Stimulated activated effector memory CD8-positive, alpha-beta T cell treated with anti-CD3 and anti-CD28 coated beads, Interleukin-12 subunit alpha, Interleukin-12 subunit beta, amount 100 ng/mL, for 72 hours (primary cell): Measurements from ENCODE around the gene CDHR3.

Experiments used
- ATAC-seq: fragments of 150-1000 bp; cut with Tn5 transposase; 2 replicates; pipeline ENCODE4 v1.10.0; 2021
- DNase-seq, 2 donors: peaks; one replicate each; pipeline ENCODE4 v3.0.0; 2021 to 2022; ENCODE audit warnings: low spot score in 2 of 2
- H3K27ac Mint-ChIP-seq: one replicate; pipeline ENCODE4 v1.8.0; 2022; ENCODE audit warnings: mild to moderate bottlenecking, mixed read lengths
- H3K36me3 Mint-ChIP-seq: one replicate; pipeline ENCODE4 v1.8.0; 2022; ENCODE audit warnings: mild to moderate bottlenecking, mixed read lengths
- H3K4me1 Mint-ChIP-seq: one replicate; pipeline ENCODE4 v1.8.0; 2022; ENCODE audit warnings: mixed read lengths
- H3K4me3 Mint-ChIP-seq: one replicate; pipeline ENCODE4 v1.8.0; 2022; ENCODE audit warnings: mild to moderate bottlenecking, mixed read lengths
- H3K9me3 Mint-ChIP-seq: one replicate; pipeline ENCODE4 v1.8.0; 2022; ENCODE audit warnings: mixed read lengths

CDHR3 gene, protein sequence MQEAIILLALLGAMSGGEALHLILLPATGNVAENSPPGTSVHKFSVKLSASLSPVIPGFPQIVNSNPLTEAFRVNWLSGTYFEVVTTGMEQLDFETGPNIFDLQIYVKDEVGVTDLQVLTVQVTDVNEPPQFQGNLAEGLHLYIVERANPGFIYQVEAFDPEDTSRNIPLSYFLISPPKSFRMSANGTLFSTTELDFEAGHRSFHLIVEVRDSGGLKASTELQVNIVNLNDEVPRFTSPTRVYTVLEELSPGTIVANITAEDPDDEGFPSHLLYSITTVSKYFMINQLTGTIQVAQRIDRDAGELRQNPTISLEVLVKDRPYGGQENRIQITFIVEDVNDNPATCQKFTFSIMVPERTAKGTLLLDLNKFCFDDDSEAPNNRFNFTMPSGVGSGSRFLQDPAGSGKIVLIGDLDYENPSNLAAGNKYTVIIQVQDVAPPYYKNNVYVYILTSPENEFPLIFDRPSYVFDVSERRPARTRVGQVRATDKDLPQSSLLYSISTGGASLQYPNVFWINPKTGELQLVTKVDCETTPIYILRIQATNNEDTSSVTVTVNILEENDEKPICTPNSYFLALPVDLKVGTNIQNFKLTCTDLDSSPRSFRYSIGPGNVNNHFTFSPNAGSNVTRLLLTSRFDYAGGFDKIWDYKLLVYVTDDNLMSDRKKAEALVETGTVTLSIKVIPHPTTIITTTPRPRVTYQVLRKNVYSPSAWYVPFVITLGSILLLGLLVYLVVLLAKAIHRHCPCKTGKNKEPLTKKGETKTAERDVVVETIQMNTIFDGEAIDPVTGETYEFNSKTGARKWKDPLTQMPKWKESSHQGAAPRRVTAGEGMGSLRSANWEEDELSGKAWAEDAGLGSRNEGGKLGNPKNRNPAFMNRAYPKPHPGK

DNA sequence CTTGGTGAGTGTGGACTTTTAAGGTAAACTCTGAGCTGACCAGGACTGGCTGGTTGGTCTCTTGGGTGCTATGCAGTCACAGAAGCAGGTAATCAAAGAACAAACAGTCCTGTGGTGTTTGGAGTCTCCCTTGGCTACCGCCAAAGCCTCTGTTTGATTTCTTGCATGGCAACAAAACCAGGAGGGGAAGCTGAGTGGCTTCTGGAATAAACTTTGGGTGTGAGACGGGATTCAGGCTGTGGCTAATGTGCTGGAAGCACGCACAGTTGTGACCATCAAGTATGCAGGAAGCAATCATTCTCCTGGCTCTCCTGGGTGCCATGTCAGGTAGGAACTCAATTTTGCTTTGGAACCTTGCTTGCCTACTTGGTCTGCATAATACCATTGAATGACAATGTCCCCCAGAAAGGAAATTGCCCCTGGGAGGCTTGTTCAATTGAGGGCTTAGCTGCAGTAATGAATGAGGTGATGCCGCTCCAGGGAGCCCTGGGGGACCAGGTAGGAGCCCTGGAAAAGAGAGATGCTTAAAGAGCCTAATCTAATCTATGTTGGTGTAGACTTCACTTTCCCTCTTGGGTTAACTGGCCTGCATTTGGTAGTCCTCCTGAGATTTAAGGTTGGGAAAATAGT is at the start of gene CDHR3:
Gene CDHR3 (plus strand): TSS at position 227 of the 630 bp plus-strand sequence. CDS start 55 bp downstream, at position 282.
- Mint-ChIP-seq H3K4me3 (no peak within 1 kb of the TSS), H3K27ac (no peak within 1 kb of the TSS), H3K9me3 (no peaks in the 10 kb centered on the region), H3K4me1 (no peaks in the 10 kb centered on the region), H3K36me3 (no peaks in the 10 kb centered on the region)
- no peak for DNase-seq
- ATAC-seq, result no peak

- Mint-ChIP-seq H3K4me1 (no peaks in the 10 kb centered on the region), H3K27ac (no peak overlapping the region), H3K36me3 (no peaks in the 10 kb centered on the region), H3K4me3 (no peak overlapping the region), H3K9me3 (peaks cover 4% of the 10 kb centered on the region)
- ATAC-seq (no peak), DNase-seq (no peak)
These were observed 49.1 kb upstream of the CDHR3 start for GRCh38 chr7:105913947-105914346.

- DNase-seq (no peak), ATAC-seq (no peak)
- H3K4me3 Mint-ChIP-seq, result no peak overlapping the region
- H3K27ac Mint-ChIP-seq, result no peak overlapping the region
- no peaks in the 10 kb centered on the region for H3K4me1 Mint-ChIP-seq
- no peaks in the 10 kb centered on the region for H3K9me3 Mint-ChIP-seq
- H3K36me3 Mint-ChIP-seq, result no peaks in the 10 kb centered on the region
These were observed 46.5 kb upstream of the CDHR3 start for GRCh38 chr7:105916603-105917002.

- ATAC-seq (no peak), DNase-seq (no peak)
- Mint-ChIP-seq H3K27ac (no peak overlapping the region), H3K4me3 (no peak overlapping the region), H3K36me3 (no peaks in the 10 kb centered on the region), H3K9me3 (no peaks in the 10 kb centered on the region), H3K4me1 (no peaks in the 10 kb centered on the region)
These were observed 45.4 kb upstream of the CDHR3 start for GRCh38 chr7:105917659-105918058.

GRCh38 chr7:105920766-105921165 is 42.3 kb upstream of the CDHR3 start:
- Mint-ChIP-seq H3K4me1 (peaks cover 8% of the 10 kb centered on the region), H3K9me3 (no peaks in the 10 kb centered on the region), H3K4me3 (no peak overlapping the region), H3K27ac (no peak overlapping the region), H3K36me3 (no peaks in the 10 kb centered on the region)
- no peak for DNase-seq
- no peak for ATAC-seq

DNA sequence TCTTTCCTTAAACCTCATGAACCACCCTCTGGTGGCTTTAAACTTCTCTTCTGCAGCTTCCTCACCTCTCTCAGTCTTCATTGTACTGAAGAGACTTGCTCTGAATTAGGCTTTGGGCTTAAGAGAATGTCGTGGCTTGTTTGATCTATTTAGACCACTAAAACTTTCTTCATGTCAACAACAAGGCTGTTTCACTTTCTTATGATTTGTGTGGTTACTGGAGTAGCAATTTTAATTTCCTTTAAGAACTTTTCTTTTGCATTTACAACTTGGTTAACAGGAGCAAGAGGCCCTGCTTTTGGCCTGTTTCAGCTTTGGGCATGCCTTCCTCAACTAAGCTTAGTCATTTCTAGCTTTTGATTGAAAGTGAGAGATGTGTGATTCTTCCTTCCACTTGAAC is 38.1 kb upstream of the CDHR3 start:
- Mint-ChIP-seq H3K36me3 (no peaks in the 10 kb centered on the region), H3K4me3 (no peak overlapping the region), H3K9me3 (no peaks in the 10 kb centered on the region), H3K4me1 (peaks cover 8% of the 10 kb centered on the region), H3K27ac (no peak overlapping the region)
- DNase-seq (no peak), ATAC-seq (peak; percentile 86)

GRCh38 chr7:105926131-105926530 is 36.9 kb upstream of the CDHR3 start:
- Mint-ChIP-seq H3K4me3 (no peak overlapping the region), H3K9me3 (no peaks in the 10 kb centered on the region), H3K4me1 (peaks cover 8% of the 10 kb centered on the region), H3K27ac (no peak overlapping the region), H3K36me3 (no peaks in the 10 kb centered on the region)
- ATAC-seq (no peak), DNase-seq (no peak)

- Mint-ChIP-seq H3K9me3 (no peaks in the 10 kb centered on the region), H3K36me3 (no peaks in the 10 kb centered on the region), H3K27ac (no peak overlapping the region), H3K4me1 (no peaks in the 10 kb centered on the region), H3K4me3 (no peak overlapping the region)
- ATAC-seq (no peak), DNase-seq (no peak)
These were observed 31.9 kb upstream of the CDHR3 start for GRCh38 chr7:105931179-105931578.

DNA sequence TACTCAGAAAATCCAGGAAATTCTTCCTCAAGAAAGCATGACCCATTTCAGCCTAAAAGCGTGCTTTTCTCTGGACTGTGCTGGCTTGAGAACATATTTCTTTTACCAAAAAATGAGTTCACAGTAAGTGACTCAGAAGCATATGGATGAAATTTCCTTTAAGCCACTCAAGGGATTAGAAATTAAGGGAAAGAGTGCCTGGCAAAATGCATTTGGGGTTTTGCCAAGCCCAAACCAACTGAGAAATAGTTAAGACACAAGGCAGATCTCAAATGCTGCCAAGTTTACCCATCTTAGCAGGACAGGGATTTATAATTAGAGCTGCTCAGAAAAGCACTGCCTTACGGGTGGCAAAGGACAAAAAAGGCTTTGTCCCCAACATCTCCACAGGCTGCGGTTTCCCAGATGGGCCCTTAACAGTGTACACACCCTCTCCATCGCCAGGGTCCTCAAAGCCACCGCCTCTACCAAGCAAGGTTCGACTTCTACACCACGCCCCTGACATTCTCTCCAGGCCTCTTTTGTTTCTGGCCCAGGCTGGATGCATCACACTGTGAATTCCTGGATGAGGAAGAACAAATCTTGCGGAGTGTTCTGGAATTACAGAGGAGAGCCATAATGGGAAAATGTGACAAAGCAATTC is 30.1 kb upstream of the CDHR3 start:
- Mint-ChIP-seq H3K4me3 (no peak overlapping the region), H3K27ac (no peak overlapping the region), H3K4me1 (no peaks in the 10 kb centered on the region), H3K9me3 (no peaks in the 10 kb centered on the region), H3K36me3 (no peaks in the 10 kb centered on the region)
- no peak for ATAC-seq
- DNase-seq, result no peak

DNA sequence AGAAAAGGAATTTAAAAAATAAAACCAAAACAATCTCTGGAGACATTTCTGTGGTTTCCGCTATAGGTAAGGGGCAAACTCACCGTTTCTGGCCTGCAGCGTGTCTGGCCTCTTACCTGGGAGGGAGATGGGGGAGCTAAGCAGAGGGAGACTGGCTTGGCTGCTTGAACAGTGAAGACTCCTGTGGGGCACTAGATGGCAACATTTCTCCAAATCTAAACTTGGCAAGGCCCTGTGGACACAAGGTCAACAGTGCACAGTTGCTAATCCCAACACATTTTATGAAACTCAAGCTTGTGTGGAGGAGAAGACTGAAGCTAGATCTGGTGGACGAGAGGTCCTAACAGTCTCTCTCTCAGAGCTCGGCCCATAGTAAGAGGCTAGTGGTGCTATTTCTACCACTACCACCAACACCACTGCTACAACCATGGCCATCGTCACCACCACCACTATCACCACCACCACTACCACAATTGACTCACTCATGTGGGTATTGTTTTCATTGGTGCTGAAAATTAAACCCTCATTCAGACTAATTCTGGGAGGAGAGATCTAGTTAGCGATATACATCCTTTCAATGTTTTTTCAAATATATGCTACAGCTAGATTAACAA is 28.4 kb upstream of the CDHR3 start:
- DNase-seq (no peak), ATAC-seq (peak; percentile 37)
- H3K4me3 Mint-ChIP-seq, result no peak overlapping the region

DNA sequence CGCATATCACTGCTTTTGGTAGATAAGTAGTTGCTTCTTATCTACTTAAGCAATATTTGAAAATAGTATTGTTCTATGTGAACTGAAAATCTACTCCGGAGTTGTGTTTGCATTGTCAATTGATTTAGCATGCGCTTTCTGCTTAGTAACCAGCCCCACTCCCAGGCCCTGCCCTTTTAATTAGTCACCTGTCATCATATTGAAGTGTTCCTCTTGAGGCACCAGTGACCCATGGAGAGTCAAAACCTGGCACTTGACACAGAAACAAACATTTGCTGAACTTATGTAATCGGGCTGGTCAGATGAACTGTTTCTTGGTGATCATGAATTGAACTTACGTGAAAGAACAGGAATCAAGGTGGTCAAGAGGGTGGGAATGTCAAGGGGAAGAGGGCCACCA is 27.8 kb upstream of the CDHR3 start:
- no peak for ATAC-seq
- H3K4me1 Mint-ChIP-seq, result no peaks in the 10 kb centered on the region
- no peak for DNase-seq
- no peaks in the 10 kb centered on the region for H3K9me3 Mint-ChIP-seq
- no peaks in the 10 kb centered on the region for H3K36me3 Mint-ChIP-seq
- H3K27ac Mint-ChIP-seq, result no peak overlapping the region
- no peak overlapping the region for H3K4me3 Mint-ChIP-seq

More for the DNA sequence above, 28.4 kb upstream of the CDHR3 start:
- Mint-ChIP-seq H3K9me3 (no peaks in the 10 kb centered on the region), H3K4me1 (no peaks in the 10 kb centered on the region), H3K36me3 (no peaks in the 10 kb centered on the region), H3K27ac (no peak overlapping the region)

DNA sequence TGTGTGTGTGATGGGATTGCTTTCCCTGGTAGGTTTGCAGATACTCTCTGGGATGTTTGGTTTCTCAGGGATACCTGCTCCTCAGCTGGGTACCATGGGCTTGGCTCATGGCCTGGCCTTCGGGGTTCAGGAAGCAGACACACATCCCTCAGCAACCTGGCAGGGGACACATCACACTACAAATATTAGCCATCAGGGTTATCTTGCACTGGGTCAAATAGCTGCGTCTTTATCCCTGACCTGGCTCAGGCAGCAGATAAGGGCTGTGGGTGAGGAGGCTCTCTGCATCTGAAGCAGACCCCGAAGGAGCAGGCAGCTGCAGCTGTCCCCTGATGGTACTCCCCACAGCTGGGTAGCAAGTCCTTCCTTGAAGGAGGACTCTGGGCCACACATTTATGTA is 25.7 kb upstream of the CDHR3 start:
- DNase-seq, result no peak
- no peak for ATAC-seq
- Mint-ChIP-seq H3K27ac (no peak overlapping the region), H3K9me3 (no peaks in the 10 kb centered on the region), H3K4me3 (no peak overlapping the region), H3K36me3 (no peaks in the 10 kb centered on the region), H3K4me1 (no peaks in the 10 kb centered on the region)

DNA sequence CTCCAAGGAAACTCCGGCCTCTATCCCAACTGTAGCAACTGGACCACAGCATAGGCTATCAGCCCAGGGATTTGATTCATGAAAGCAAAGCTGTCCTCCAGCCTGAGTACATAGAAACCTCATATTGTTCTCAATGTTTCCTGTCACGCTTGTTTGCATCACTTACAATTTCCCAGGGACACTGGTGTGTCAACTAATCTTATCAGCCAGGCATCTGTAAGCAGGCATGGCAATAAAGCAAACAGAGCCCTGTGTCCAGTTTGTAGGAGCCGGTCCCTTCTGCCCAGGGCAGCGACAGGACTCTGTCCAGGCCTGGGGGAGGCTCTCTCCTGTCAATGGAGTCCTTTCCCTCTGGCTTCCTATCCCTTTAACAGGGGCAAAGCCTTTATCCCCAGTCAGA is 23.0 kb upstream of the CDHR3 start:
- Mint-ChIP-seq H3K36me3 (no peaks in the 10 kb centered on the region), H3K9me3 (no peaks in the 10 kb centered on the region), H3K27ac (no peak overlapping the region), H3K4me3 (no peak overlapping the region), H3K4me1 (no peaks in the 10 kb centered on the region)
- ATAC-seq (no peak), DNase-seq (no peak)

- Mint-ChIP-seq H3K4me3 (no peak overlapping the region), H3K36me3 (no peaks in the 10 kb centered on the region), H3K27ac (no peak overlapping the region), H3K4me1 (no peaks in the 10 kb centered on the region), H3K9me3 (no peaks in the 10 kb centered on the region)
- ATAC-seq (no peak), DNase-seq (no peak)
These were observed 21.5 kb upstream of the CDHR3 start for GRCh38 chr7:105941596-105941995.

- DNase-seq, result no peak
- H3K4me1 Mint-ChIP-seq, result no peaks in the 10 kb centered on the region
These were observed 19.6 kb upstream of the CDHR3 start for GRCh38 chr7:105943486-105943885.

More at GRCh38 chr7:105943486-105943885, 19.6 kb upstream of the CDHR3 start:
- Mint-ChIP-seq H3K4me3 (no peak overlapping the region), H3K9me3 (no peaks in the 10 kb centered on the region), H3K36me3 (no peaks in the 10 kb centered on the region), H3K27ac (no peak overlapping the region)
- no peak for ATAC-seq
